DMS153 treated with DMSO at 0.1 percent for 48 hours (cell line): ENCODE results near the gene ZNF26.
"Not testable (repeated sequence)": the region's sequence is repeated elsewhere in the genome, so short reads cannot be mapped to it uniquely, and the experiment has no call there.

Experiments used
- DNase-seq: peaks from one replicate; lab custom pipeline; 2025; ENCODE audit not compliant: unreplicated experiment; lab: John Stamatoyannopoulos, UW

ZNF26 gene, protein sequence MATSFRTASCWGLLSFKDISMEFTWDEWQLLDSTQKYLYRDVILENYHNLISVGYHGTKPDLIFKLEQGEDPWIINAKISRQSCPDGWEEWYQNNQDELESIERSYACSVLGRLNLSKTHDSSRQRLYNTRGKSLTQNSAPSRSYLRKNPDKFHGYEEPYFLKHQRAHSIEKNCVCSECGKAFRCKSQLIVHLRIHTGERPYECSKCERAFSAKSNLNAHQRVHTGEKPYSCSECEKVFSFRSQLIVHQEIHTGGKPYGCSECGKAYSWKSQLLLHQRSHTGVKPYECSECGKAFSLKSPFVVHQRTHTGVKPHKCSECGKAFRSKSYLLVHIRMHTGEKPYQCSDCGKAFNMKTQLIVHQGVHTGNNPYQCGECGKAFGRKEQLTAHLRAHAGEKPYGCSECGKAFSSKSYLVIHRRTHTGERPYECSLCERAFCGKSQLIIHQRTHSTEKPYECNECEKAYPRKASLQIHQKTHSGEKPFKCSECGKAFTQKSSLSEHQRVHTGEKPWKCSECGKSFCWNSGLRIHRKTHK

DNA sequence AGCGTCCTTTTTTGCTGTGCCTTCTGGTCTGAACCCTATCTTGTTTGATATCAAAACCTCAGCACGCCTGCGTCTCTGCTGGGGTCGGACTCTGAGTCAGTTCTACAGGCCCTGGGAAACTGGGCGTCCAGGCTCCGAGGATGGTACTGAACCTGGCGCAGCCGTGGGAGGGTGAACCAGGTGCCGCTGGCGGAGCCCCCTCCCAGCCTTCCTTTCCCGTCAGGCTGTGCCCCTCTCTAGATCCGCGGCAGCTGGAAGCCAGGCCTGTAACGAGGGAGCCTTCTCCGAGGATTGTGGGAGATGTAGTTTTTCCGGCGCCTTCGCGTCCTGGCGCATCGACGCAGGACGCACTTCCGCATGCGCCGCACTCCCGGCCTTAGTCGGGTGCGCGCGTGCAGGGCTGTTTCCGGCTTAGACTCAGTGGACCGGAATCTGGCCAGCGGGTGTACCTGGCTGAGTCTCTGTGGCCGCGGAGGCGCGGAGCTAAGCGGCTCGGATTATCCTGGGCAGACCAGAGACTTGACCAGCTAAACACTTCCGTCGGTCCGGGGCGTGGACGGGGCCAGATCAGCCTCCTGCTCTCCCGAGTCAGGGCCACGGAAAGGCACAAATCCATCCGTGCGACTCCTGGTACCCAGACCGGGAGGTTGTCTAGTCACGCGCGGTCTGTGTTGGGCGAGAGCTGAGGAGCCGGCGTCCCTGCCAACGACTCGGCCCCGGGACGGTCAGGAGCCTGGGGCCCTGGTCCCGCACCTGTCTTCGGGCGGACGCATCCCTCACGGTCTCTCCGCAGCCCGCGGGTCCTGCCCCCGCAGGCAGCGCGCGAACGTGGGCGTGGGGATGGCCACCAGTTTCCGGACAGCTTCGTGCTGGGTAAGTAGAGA lies at the start of gene ZNF26:
Gene ZNF26 (plus strand): TSS at position 367 of the 884 bp plus-strand sequence. CDS start 474 bp downstream, at position 841.
- peak; percentile 92 for DNase-seq

DNA sequence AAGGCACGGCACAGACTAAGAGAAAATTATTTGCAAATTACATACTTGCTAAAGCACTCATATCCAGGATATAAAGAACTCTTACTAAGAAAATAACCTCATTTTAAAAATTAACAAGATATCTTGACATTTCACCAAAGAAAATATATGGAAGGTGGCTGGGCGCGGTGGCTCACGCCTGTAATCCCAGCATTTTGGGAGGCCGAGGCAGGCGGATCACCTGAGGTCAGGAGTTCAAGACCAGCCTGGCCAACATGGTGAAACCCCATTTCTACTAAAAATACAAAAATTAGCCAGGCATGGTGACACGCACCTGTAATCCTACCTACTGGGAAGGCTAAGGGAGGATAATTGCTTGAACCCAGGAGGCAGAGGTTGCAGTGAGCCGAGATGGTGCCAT lies 49.2 kb upstream of the ZNF26 start:
- not testable (repeated sequence) for DNase-seq

DNA sequence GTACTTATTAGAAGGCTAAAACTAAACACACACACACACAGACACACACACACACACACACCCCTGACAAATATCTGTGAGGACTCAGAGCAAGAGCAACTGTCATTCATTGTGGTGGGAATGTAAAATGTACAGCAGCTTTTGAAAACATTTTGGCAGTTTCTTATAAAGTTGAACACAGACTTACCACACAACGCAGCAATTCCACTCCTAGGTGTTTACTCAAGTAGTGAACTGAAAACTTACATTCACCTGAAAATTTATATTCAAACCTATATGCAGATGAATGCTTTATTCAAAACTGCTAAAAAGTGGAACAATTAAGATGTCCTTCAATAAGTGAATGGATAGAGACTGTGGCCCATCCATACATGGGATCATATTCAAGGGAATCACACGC lies 48.7 kb upstream of the ZNF26 start:
- DNase-seq: no peak

DNA sequence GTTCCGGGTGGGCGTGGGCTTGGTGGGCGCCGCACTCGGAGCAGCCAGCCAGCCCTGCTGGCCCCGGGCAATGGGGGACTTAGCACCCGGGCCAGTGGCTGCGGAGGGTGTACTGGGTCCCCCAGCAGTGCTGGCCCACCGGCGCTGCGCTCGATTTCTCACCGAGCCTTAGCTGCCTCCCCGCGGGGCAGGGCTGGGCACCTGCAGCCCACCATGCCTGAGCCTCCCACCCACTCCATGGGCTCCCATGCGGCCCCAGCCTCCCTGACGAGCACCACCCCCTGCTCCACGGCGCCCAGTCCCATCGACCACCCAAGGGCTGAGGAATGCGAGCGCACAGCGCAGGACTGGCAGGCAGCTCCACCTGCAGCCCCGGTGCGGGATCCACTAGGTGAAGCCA lies 47.4 kb upstream of the ZNF26 start:
- DNase-seq: not testable (repeated sequence)

DNA sequence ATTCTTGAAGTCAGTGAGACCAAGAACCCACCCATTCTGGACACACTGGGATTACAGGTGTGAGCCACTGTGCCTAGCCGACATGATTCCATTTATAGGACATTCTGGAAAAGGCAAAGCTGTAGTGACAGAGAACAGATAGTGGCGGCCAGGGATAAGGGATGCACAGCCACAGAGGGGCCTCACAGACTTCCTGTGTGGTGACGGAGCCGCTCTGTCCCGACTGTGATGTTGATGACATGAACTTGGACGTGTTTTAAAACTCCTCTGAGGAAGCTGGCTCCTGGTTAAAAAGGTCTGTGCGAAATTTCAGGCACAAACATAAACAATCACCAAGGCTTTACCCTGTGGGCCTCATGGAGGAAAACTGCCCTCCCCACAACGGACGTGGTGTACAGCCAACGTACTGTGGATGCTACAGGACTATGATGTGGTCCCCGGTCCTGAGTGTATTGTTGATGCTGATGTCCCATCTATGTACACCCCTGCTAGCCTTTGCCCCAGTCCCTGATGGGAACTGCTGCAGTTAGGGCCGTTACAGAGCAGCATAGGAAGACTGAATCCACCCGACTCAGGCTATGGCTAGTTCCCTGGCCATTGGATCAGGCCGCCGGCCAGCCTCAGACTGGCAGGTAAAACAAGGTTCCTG lies 46.0 kb upstream of the ZNF26 start:
- no peak for DNase-seq

DNA sequence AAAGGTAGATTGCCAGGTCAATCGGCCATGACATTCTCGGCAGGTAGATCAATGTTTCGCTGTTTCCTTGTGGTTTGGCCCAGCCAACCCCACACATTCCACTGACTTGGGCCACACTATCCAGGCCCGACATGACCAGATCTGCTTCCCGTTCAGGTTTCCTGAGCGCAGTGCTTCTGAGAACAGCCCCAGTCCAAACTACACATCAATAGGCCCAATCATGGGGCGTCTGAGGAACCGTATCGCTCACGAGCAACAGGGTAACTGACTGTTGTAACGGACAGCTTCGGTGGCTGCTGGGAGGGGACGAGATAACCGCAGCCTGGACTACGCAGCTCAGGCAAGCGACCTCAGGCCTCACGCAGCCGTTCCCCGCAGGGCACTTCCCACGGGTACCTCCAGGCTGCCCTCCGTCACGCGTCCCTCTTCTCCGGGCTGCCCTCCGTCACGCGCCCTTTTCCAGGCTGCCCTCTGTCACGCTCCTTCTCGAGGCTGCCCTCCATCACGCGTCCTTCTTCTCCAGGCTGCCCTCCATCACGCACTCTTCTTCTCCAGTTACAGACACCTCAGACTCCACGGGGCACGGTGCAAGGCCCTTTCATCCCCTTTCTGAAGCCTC lies 44.7 kb upstream of the ZNF26 start:
- no peak for DNase-seq

DNA sequence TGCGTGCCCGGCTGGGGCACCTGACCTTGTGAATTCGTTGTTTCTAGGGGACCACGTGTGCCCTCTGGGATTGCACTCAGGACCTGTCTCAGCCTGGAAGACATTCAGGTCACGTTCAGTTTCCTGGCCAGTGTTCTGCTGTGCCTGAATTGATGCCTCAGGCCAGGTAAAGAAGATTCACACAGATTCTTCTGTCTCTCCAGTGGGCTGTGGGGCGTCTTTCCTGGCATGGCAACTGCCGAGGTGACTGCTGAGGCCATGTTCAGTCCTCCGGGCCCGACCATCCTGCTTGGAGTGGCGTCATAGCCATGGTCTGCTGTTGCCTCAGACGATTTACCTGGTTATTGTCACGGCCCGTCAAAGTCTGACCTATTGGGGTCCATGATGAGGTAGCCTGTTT lies 43.6 kb upstream of the ZNF26 start:
- DNase-seq: no peak

DNA sequence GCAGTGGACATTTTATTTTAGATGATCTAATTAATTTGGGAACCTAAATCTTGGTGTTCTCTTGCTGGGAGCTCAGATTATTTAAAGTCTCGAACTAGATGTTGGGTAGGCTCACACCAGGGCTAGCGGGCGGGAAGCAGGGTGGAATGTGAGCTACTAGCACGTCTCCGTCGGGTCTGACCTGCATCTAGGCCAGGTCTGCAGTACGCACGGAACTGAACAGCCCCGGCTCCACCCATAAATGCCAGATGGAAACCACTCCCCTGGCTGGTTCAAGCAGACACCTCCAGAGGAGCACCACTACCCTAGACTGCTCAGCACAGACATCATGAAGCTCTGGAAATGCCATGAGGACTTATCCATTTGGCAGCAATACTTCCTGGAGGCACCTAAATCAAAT lies 40.4 kb upstream of the ZNF26 start:
- no peak for DNase-seq

DNA sequence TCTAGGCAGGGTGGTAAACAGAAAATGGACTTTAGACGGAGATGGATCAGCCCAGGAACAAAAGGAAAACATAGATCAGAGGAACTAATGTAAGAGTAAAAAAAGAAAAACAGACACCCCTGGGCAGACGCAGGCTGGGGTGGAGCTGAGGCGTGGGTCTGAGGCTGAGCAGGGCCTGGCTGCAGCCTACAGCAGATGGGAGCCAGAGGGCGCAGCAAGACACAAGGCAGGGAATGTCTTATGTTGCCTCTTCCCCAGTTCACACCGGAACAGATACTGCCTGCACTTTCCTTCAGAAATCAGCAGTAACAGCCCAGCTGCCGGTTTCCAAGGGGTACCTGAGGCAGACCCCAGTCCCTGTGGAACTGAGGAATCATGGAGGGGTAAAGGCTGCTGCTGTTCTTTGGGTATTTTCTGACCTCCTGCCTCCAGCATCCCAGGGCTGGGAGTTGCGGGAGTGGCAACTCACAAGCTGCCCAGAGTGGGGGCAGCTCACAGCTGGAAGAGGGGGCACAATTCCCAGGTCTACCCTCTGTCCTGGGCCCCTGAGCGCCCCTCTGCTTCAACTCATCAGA lies 39.8 kb upstream of the ZNF26 start:
- no peak for DNase-seq

DNA sequence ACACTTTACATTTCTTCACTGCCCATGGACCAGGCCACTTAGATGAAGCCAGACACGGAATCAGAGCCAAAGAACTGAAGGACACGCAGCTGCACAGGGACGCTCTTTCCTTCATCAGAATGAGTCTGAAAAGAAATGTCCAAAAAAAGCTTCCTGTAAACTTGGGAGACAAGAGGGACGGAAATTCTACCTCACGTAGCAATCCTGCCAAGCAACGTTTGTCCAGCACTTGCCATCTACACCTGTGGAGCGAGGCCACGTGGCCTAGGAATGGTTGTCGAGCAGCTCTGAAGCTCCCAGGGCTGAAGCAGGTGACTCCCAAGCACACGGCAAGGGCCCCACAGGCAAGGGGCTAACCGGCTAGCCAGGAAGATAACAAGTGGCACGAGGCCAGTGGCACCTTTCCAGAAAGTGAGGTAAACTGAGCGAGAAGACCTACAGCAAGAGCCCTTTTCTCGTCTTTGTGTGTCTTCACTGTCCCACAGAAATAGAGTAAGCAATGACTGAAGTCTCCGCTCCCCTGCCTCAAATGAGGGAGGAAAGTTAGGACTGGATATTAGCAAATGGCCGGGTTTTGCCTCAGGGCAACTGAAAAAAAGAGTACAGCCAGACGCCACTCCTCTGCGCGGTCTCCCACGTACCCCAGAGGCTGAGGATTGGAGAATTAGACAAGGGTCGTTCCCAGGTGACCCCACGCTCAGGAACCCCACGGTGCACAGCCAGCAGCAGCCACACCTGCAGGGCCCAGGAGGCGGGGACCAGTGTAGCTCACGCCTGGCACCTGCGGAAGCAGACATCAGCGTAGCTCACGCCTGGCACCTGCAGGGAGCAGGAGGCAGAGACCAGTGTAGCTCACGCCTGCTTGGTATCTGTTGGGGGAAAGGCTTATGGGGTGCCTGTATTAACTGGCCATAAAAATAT lies 37.8 kb upstream of the ZNF26 start:
- DNase-seq: no peak

DNA sequence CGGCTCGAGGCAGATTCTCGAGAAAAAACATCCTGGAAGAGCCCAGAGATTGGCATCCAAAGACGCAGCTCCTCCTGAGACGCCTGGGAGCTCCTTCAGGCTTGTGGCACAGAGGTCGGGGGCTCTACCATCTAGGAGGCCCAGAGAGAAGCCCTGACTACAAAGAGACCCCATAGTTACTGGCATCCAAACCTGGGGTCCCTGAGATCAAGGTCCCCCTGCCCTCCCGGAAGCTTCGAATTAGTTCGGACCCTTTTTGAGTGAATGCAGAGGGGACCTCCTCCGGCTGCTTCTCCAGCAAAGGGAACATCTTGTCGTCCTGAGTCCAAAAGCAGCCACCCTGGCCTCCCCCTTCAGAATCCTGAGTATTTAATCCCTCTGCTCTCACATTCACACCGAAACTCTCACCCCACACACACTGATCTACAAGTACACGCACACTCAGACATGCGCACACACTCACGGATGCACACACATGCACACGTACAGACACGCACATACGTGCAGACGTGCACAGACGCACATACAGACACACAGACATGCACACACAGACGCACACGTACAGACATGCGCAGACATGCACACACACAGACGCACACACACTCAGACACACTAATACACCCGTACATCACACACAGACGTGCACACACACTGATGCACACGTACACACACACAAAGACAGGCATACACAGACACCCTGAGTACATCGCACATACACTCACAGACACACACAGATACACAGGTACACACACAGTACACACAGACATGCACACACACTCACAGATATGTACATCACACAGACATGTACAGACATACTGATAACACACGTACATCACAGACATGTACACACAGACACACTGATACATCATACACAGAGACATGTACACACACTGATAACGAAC lies 36.0 kb upstream of the ZNF26 start:
- DNase-seq: no peak

DNA sequence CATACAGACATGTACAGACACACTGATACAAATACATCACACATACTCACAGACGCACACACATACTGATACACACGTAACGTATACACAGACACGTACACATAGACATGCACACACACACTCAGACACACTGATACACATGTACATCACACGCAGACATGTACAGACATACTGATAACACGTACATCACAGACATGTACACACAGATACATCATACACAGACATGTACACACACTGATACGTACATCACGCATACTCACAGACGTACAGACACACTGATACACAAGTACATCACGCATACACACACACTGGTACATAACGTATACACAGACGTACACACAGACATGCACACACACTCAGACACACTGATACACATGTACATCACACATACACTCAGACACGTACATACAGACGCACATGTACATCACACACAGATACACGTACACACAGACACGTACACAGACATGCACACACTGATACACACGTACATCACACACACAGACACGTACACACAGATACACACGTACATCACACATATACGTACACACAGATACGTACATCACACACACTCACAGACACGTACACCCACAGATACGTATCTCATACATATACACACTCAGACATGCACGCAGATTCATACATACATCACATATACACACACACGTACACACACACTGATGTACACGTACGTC lies 35.2 kb upstream of the ZNF26 start:
- DNase-seq: no peak

DNA sequence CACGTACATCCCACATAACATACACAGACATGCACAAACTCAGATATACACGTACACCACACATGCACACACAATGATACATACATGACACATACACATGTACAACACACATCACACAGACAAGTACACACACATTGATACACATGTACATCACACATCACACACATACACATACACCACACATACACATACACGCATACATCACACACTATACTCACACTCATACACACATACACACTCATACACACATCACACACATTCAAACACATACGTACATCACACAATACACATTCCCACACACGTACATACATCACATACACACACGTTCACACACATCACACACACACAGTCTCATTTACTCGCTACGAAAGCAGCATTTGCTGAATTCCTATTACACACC lies 34.5 kb upstream of the ZNF26 start:
- no peak for DNase-seq

DNA sequence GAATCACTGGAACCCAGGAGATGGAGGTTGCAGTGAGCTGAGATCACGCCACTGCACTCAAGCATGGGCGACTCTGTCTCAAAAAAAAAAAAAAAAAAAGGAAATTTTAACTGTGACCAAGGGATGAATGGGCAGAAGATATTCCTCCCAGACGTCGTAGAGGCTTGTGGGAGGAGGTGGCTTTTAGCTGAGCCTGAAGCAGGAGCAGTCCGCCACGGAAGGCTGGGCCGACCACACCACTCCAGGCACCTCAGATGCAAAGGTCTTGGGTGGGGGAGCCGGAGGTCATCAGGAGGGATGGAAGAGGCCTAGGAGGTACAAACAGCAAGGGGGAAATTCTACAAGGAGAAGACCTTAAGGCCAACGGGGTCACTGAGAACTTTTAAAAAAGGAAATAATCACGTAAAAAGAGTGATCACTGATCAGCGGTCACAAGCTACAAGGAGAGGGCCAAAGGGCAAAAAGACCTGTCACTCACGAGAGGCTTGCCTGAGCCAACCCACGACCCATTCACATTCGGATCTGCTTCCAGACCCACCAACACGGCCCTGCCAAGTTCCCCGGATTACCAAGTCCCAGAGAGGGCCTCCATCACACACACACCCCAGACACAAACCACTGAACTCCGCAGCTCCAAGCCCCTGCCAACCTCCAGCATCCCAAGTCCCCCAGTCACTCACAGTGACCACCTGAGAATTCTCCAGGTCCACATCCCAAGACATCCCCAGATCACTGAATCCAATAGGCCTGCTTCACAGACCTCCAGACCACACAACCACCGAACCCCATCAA lies 33.6 kb upstream of the ZNF26 start:
- no peak for DNase-seq

DNA sequence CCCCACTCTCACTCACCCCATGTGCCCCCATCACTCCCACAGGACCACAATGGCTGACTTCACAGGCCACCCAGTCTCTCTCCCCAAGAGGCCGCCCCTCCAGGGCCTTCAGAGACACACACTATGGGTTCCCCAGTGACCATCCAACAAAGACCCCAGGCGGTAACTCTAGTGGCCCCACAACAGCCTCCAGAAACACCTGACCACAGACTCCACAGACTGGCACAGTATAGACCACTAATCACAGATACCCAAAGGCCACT lies 33.1 kb upstream of the ZNF26 start:
- no peak for DNase-seq

DNA sequence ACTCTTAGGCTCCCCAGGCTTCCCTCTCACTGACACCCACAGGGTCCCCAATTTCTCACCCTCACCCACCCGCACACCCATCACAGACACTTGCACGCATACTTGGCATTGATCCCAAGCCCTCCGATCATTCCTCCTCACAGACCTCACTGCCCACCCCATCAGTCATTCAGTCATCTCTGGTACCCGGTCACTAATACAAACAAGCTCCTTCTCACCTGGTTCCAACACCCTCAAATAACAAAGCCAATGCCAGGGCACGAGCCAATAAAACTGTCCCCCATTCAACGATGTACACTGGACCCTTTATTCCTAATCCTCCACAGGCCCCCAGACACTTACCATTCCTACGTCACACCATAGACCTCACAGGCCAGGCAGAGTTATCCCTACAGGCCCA lies 32.4 kb upstream of the ZNF26 start:
- DNase-seq: no peak

DNA sequence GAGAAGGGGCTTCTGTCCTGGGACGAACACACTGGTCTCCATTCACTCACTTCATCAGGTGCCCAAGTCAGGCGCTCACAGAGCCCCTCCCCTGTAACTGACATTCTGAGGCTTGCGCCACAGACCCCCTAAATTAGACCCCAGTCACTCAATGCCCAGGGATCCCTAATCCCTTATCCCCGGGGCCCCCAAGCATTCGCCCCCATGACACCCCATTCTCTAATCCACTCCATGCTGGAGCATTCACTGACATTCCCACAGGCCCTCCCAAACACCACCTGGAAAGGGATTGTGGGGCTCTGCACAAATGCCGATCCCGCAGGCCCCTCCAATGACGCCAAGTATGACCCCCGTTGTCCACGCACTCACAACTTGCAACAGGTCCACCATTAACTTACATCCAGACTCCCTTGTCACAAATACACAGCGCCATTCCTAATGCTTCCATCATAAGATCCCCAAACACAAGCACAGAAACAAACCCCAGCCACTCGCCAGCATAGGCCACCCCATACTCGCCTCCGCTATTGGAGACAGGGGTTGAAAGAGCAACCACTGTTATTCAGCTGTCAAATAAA lies 31.6 kb upstream of the ZNF26 start:
- DNase-seq: no peak
